B cell (primary cell): ENCODE data around the gene ARHGAP6. TPM values are rescaled to one million over a fixed set of nuclear protein-coding genes. Genes with fewer than 3 reads are reported as not detected.
"Not testable (repeated sequence)": the region's sequence is repeated elsewhere in the genome, so short reads cannot be mapped to it uniquely, and the experiment has no call there.

Experiments
- ATAC-seq: fragments of 200-7000 bp; cut with Tn5 transposase; one replicate; pipeline ENCODE4 v1.10.0; 2021; ENCODE audit warnings: low read depth, mild to moderate bottlenecking, moderate number of reproducible peaks, moderate library complexity
- CTCF ChIA-PET: fragments of 350-600 bp; sonication (Branson Sonifier 250); formaldehyde crosslinking; loops from one replicate; lab custom pipeline; 2021; ENCODE audit warnings: antibody characterized with exemption, inconsistent platforms; lab: Charles Lee
- POLR2A ChIA-PET: fragments of 350-600 bp; sonication (Branson Sonifier 250); formaldehyde crosslinking; loops from one replicate; lab custom pipeline; 2021; ENCODE audit warnings: antibody characterized with exemption; lab: Charles Lee
- DNase-seq: peaks from one replicate; pipeline ENCODE4 v3.0.0; 2013
- H2AFZ ChIP-seq: 2 replicates; pipeline ENCODE4 v1.6.1; 2012; ENCODE audit warnings: mild to moderate bottlenecking, low read depth, low read length; ENCODE audit not compliant: insufficient read depth, poor library complexity, severe bottlenecking
- H3K27ac ChIP-seq, 2 donors: 1 replicate in 1 of 2; 2 replicates in 1 of 2; pipeline ENCODE4 v1.5.1; 2012 to 2013; ENCODE audit warnings: low read length in 2 of 2, mild to moderate bottlenecking in 2 of 2, moderate library complexity in 1 of 2
- H3K27me3 ChIP-seq, 4 experiments: fragments of 200-600 bp in 1 of 4; sonication (generic) in 1 of 4; replicated peaks in 1 of 4; 1 replicate in 2 of 4; 2 replicates in 2 of 4; pipeline versions ENCODE4 v1.6.1 to v1.7.0; 2013 to 2016; ENCODE audit warnings: low read length in 3 of 4, mild to moderate bottlenecking in 2 of 4, mixed read lengths in 1 of 4, moderate library complexity in 1 of 4; ENCODE audit not compliant: insufficient read depth in 4 of 4, control insufficient read depth in 3 of 4; ENCODE audit errors: control extremely low read depth in 1 of 4
- H3K36me3 ChIP-seq, 2 experiments: replicated peaks in 1 of 2; 1 replicate in 1 of 2; 2 replicates in 1 of 2; pipeline versions ENCODE4 v1.6.1 to v1.7.1; 2013; ENCODE audit warnings: low read length in 1 of 2; ENCODE audit not compliant: insufficient read depth in 2 of 2, control insufficient read depth in 1 of 2; ENCODE audit errors: control extremely low read depth in 1 of 2, extremely low read depth in 1 of 2
- H3K4me1 ChIP-seq, 2 donors: fragments of 200-600 bp in 1 of 2; sonication (generic) in 1 of 2; 1 replicate in 1 of 2; 2 replicates in 1 of 2; pipeline versions ENCODE4 v1.5.1 to v1.6.1; 2013 to 2017; ENCODE audit warnings: low read length in 2 of 2; ENCODE audit not compliant: control insufficient read depth in 2 of 2, insufficient read depth in 2 of 2
- H3K4me2 ChIP-seq: replicated peaks from 2 replicates; pipeline ENCODE3; 2012; ENCODE audit warnings: mild to moderate bottlenecking, low read depth, low read length; ENCODE audit not compliant: poor library complexity, severe bottlenecking
- H3K4me3 ChIP-seq, 5 experiments: fragments of 200-600 bp in 1 of 5; sonication (generic) in 1 of 5; 1 replicate in 3 of 5; 2 replicates in 2 of 5; pipeline versions ENCODE4 v1.5.1 to v1.7.0; 2011 to 2016; ENCODE audit warnings: low read length in 4 of 5, mild to moderate bottlenecking in 4 of 5, low read depth in 2 of 5, control low read depth in 1 of 5, moderate library complexity in 1 of 5; ENCODE audit not compliant: insufficient read depth in 1 of 5; ENCODE audit errors: control extremely low read depth in 1 of 5, extremely low read depth in 1 of 5
- H3K79me2 ChIP-seq: fragments of 200-600 bp; sonication (generic); one replicate; pipeline ENCODE4 v1.6.0; 2016; ENCODE audit warnings: low read length; ENCODE audit not compliant: control insufficient read depth, insufficient read depth
- H3K9ac ChIP-seq: fragments of 200-600 bp; sonication (generic); 2 replicates; pipeline ENCODE4 v1.6.1; 2017; ENCODE audit warnings: mild to moderate bottlenecking, low read length, moderate library complexity
- H3K9me3 ChIP-seq, 3 donors: one replicate each; pipeline versions ENCODE4 v1.6.1 to v1.7.1; 2013; ENCODE audit warnings: low read length in 2 of 3; ENCODE audit not compliant: control insufficient read depth in 2 of 3, insufficient read depth in 1 of 3; ENCODE audit errors: control extremely low read depth in 1 of 3
- H4K20me1 ChIP-seq: 2 replicates; pipeline ENCODE4 v1.6.0; 2012; ENCODE audit warnings: mild to moderate bottlenecking, low read length; ENCODE audit not compliant: insufficient read depth, control insufficient read depth, poor library complexity, severe bottlenecking
- H3K27ac Mint-ChIP-seq: one replicate; pipeline ENCODE4 v1.8.0; 2021; ENCODE audit warnings: mixed read lengths
- H3K27me3 Mint-ChIP-seq: one replicate; pipeline ENCODE4 v1.8.0; 2021; ENCODE audit warnings: mixed read lengths
- H3K4me1 Mint-ChIP-seq: one replicate; pipeline ENCODE4 v1.8.0; 2021; ENCODE audit warnings: mixed read lengths
- H3K4me3 Mint-ChIP-seq: one replicate; pipeline ENCODE4 v1.8.0; 2021; ENCODE audit warnings: mixed read lengths
- H3K9me3 Mint-ChIP-seq: one replicate; pipeline ENCODE4 v1.8.0; 2022; ENCODE audit warnings: mixed read lengths; ENCODE audit not compliant: insufficient read depth
- EZH2 ChIP-seq: IDR thresholded peaks from 2 replicates; pipeline ENCODE4 v1.6.1; 2012; ENCODE audit warnings: borderline replicate concordance, low read depth, mild to moderate bottlenecking, moderate library complexity, low read length; ENCODE audit not compliant: insufficient read depth, poor library complexity, severe bottlenecking
- WGBS: methylation state at CpG from one replicate; pipeline ENCODE4 v1.1.5; 2013; ENCODE audit warnings: missing lambda C conversion rate; ENCODE audit not compliant: insufficient coverage; 5-methylcytosine and 5-hydroxymethylcytosine counted together
- intact Hi-C: fragments of 100-400 bp; cut with micrococcal nuclease; formaldehyde crosslinking; loops from one replicate; pipeline ENCODE4 v1.10.0; 2022
- polyA plus RNA-seq: library from polyadenylated mRNA; depleted of rRNA; stranded (reverse); fragments of >200 nt; gene quantifications from 2 replicates; pipeline ENCODE4 v1.2.3, GENCODE V29; 2012
- total RNA-seq, 2 donors: library from RNA; stranded (reverse); fragments of 120-200 nt in 1 of 2; gene quantifications; 1 replicate in 1 of 2; 2 replicates in 1 of 2; pipeline versions ENCODE4 v1.2.3 to v1.2.4, GENCODE V29; 2013 to 2022
- TF ChIP-seq, protein P1 (sequence below): fragments of 200-600 bp; IDR thresholded peaks from one replicate; pipeline ENCODE4 v1.8.0; 2022; ENCODE audit warnings: antibody characterized with exemption, mild to moderate bottlenecking

Gene ARHGAP6
- total and polyA plus RNA-seq, 2 donors (not counting 1 experiment from before 2014, with no cell fraction given), result 1.6 to 2.6 TPM

- H3K79me2 ChIP-seq, result no peaks in the 10 kb centered on the region
- intact Hi-C loops, result no loop called here
- no peak overlapping the region for H3K27ac ChIP-seq
- H2AFZ ChIP-seq, result no peak overlapping the region
- no peak overlapping the region for H3K27ac Mint-ChIP-seq
- peaks cover 3% of the 10 kb centered on the region for H3K27me3 Mint-ChIP-seq
- H3K9me3 Mint-ChIP-seq, result no peaks in the 10 kb centered on the region
- WGBS, result no CpG with 5 or more reads among the region's 2 CpGs
- no peak overlapping the region for H3K4me3 Mint-ChIP-seq
- ChIA-PET CTCF (interaction anchor here (1.0 to 1.2 kb wide), 3 partner anchors 159 to 390 kb away, joined by 3 read pairs; no protein-coding TSS in a partner anchor), POLR2A (no interaction called here)
- DNase-seq (no peak), ATAC-seq (no peak)
- no peaks in the 10 kb centered on the region for H3K36me3 ChIP-seq
- peaks cover 2% of the 10 kb centered on the region for H3K4me1 Mint-ChIP-seq
- H3K9ac ChIP-seq, result no peak overlapping the region
- H3K27me3 ChIP-seq, result no peaks in the 10 kb centered on the region
- no peak overlapping the region for H3K4me3 ChIP-seq
- TF ChIP-seq, protein P1, sequence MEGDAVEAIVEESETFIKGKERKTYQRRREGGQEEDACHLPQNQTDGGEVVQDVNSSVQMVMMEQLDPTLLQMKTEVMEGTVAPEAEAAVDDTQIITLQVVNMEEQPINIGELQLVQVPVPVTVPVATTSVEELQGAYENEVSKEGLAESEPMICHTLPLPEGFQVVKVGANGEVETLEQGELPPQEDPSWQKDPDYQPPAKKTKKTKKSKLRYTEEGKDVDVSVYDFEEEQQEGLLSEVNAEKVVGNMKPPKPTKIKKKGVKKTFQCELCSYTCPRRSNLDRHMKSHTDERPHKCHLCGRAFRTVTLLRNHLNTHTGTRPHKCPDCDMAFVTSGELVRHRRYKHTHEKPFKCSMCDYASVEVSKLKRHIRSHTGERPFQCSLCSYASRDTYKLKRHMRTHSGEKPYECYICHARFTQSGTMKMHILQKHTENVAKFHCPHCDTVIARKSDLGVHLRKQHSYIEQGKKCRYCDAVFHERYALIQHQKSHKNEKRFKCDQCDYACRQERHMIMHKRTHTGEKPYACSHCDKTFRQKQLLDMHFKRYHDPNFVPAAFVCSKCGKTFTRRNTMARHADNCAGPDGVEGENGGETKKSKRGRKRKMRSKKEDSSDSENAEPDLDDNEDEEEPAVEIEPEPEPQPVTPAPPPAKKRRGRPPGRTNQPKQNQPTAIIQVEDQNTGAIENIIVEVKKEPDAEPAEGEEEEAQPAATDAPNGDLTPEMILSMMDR, result no peak
- no peak for TF ChIP-seq EZH2
- no peaks in the 10 kb centered on the region for H3K4me1 ChIP-seq
- no peaks in the 10 kb centered on the region for H4K20me1 ChIP-seq
- no peak overlapping the region for H3K4me2 ChIP-seq
- no peaks in the 10 kb centered on the region for H3K9me3 ChIP-seq
These were observed 137.1 kb downstream of the ARHGAP6 start for GRCh38 chrX:11528623-11529022.

- Histone ChIP-seq H3K27me3 (no peaks in the 10 kb centered on the region), H3K4me3 (no peak overlapping the region), H3K79me2 (no peaks in the 10 kb centered on the region), H3K9ac (no peak overlapping the region), H3K4me1 (no peaks in the 10 kb centered on the region), H3K27ac (no peak overlapping the region), H3K36me3 (no peaks in the 10 kb centered on the region), H3K4me2 (no peak overlapping the region), H2AFZ (no peak overlapping the region), H4K20me1 (no peaks in the 10 kb centered on the region), H3K9me3 (no peaks in the 10 kb centered on the region)
- intact Hi-C loops, result no loop called here
- Mint-ChIP-seq H3K9me3 (no peaks in the 10 kb centered on the region), H3K4me3 (no peak overlapping the region), H3K4me1 (peaks cover 2% of the 10 kb centered on the region), H3K27me3 (peaks cover 3% of the 10 kb centered on the region), H3K27ac (no peak overlapping the region)
- no peak for DNase-seq
- POLR2A ChIA-PET, result no interaction called here
- no peak for ATAC-seq
- no peak for TF ChIP-seq EZH2
- TF ChIP-seq, protein P1, result no peak
- CTCF ChIA-PET, result no interaction called here
- WGBS, result no CpG with 5 or more reads among the region's 2 CpGs
These were observed 140.0 kb downstream of the ARHGAP6 start for GRCh38 chrX:11525685-11526084.

GRCh38 chrX:11519234-11519633 is 146.5 kb downstream of the ARHGAP6 start:
- H3K4me3 ChIP-seq, H3K9ac ChIP-seq, H3K4me3 Mint-ChIP-seq, H3K27me3 ChIP-seq, H3K27ac Mint-ChIP-seq, CTCF ChIA-PET, intact Hi-C loops, H4K20me1 ChIP-seq, H3K27me3 Mint-ChIP-seq, H3K79me2 ChIP-seq, DNase-seq, POLR2A ChIA-PET, H3K4me1 ChIP-seq, ATAC-seq, H3K4me2 ChIP-seq, H3K27ac ChIP-seq, H2AFZ ChIP-seq, H3K36me3 ChIP-seq, H3K9me3 ChIP-seq, H3K4me1 Mint-ChIP-seq, H3K9me3 Mint-ChIP-seq: not testable (repeated sequence)
- WGBS, result no CpG with 5 or more reads among the region's 1 CpG
